Rectal smooth muscle tissue (tissue), 1 donor: ENCODE measurements around the gene DNER.
A peak's percentile ranks its signal among the peaks of the same experiment; 100 is the strongest.
"Not testable (repeated sequence)": the region's sequence is repeated elsewhere in the genome, so short reads cannot be mapped to it uniquely, and the experiment has no call there.

Experiments
- H3K27ac ChIP-seq: one replicate; pipeline ENCODE4 v1.7.0; 2013; ENCODE audit warnings: low read depth, low read length, inconsistent platforms
- H3K27me3 ChIP-seq: one replicate; pipeline ENCODE4 v1.7.0; 2013; ENCODE audit warnings: low read length; ENCODE audit not compliant: control insufficient read depth, insufficient read depth
- H3K36me3 ChIP-seq: one replicate; pipeline ENCODE4 v1.7.0; 2013; ENCODE audit warnings: low read length; ENCODE audit not compliant: control insufficient read depth, insufficient read depth
- H3K4me1 ChIP-seq: one replicate; pipeline ENCODE4 v1.7.0; 2013; ENCODE audit warnings: low read length; ENCODE audit not compliant: control insufficient read depth, insufficient read depth
- H3K4me3 ChIP-seq: one replicate; pipeline ENCODE4 v1.7.0; 2013; ENCODE audit warnings: low read length
- H3K9ac ChIP-seq: one replicate; pipeline ENCODE4 v1.7.0; 2013; ENCODE audit warnings: low read length

DNER gene

DNA sequence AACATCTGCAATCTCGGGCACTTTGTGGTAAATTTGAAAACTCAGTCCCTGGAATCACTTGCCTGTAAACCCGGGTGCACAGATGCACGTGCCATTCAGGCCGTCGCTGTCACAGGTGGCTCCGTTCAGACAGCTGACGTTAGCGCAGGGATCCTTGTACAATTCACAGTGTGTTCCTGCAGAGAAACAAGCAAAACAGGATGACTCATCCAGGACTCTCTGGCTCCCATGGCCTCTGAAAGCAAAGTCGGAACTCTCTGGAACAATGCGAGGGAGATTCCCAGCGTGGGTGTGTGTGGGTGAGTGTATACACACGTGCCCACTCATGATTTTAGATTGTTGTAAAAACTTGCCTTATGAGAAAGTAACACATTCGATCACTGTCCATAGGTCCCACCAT is 307.2 kb downstream of the DNER start:
- peak overlapping the region; percentile 52 for H3K27ac ChIP-seq

GRCh38 chr2:229405796-229406195 is 308.6 kb downstream of the DNER start:
- H3K9ac ChIP-seq = no peak overlapping the region
- H3K4me3 ChIP-seq = no peak overlapping the region
- peak overlapping the region; percentile 52 for H3K27ac ChIP-seq
- H3K4me1 ChIP-seq = no peaks in the 10 kb centered on the region
- no peaks in the 10 kb centered on the region for H3K27me3 ChIP-seq
- no peaks in the 10 kb centered on the region for H3K36me3 ChIP-seq

More for the DNA sequence above, 307.2 kb downstream of the DNER start:
- Histone ChIP-seq H3K27me3 (no peaks in the 10 kb centered on the region), H3K9ac (no peak overlapping the region), H3K36me3 (no peaks in the 10 kb centered on the region), H3K4me3 (no peak overlapping the region), H3K4me1 (no peaks in the 10 kb centered on the region)

GRCh38 chr2:229403296-229403695 is 311.1 kb downstream of the DNER start:
- Histone ChIP-seq H3K4me3 (no peak overlapping the region), H3K4me1 (no peaks in the 10 kb centered on the region), H3K27me3 (no peaks in the 10 kb centered on the region), H3K36me3 (no peaks in the 10 kb centered on the region), H3K9ac (no peak overlapping the region), H3K27ac (no peak overlapping the region)

- Histone ChIP-seq H3K9ac (no peak overlapping the region), H3K27me3 (no peaks in the 10 kb centered on the region), H3K4me3 (no peak overlapping the region), H3K36me3 (no peaks in the 10 kb centered on the region), H3K4me1 (no peaks in the 10 kb centered on the region), H3K27ac (no peak overlapping the region)
These were observed 313.0 kb downstream of the DNER start for GRCh38 chr2:229401171-229401865.

DNA sequence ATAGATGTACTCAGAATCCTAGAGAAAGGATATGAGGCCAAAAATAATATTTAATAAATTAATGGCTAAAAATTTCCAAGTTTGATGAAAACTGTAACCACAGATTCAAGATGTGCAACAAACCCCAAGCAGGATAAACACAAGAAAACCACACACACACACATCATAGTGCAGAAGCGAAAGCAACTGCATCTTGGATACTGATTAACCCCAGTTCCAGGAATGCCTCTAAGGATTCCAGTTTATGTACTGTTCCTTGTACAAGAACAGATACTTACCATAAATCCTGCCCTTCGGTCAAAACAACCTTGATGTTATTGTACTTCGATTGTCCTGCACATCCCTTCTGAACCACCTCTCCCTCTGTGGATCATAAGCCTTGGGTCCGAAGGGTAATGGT is 320.4 kb downstream of the DNER start:
- no peaks in the 10 kb centered on the region for H3K36me3 ChIP-seq
- no peaks in the 10 kb centered on the region for H3K27me3 ChIP-seq
- no peaks in the 10 kb centered on the region for H3K4me1 ChIP-seq
- no peak overlapping the region for H3K4me3 ChIP-seq
- no peak overlapping the region for H3K27ac ChIP-seq
- H3K9ac ChIP-seq = no peak overlapping the region

DNA sequence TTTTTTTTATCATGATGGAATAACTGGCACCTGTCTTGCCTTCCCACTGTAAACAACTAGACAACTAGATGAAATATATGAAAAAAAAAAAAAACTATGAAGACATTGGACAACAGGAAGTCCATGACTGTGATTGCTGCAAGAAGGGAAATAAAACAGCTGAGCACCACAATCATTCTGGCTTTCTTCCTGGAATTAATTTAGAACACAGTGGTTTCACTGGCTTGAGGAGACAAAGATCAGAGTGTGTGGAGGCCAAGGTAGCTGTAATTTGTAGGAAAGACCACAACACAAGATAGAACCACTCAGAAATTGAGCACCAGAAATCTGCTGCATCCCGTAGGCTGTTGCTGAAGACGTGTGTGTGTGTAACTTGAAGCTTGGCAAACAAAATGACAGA is 322.2 kb downstream of the DNER start:
- Histone ChIP-seq H3K36me3 (no peaks in the 10 kb centered on the region), H3K9ac (no peak overlapping the region), H3K27me3 (no peaks in the 10 kb centered on the region), H3K4me1 (no peaks in the 10 kb centered on the region), H3K4me3 (no peak overlapping the region), H3K27ac (peak overlapping the region; percentile 59)

DNA sequence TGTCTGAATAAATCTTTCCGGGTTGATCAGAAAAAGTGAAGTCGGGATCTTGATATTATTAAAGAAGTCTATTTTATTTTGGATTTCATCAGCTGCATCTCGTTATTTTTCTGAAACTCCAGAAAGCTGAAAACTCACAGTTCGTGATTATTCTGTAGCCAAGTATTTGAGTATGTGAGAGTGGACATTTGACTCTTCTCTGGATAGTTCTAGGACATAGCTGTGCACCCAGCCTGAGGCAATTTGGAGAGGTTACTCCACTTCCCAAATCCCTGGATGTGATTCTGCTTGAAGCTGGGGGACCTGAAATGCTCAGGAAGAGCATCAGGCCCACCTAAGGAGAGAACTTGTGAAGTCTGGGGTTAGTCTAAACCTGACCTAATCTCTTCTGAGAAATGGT is 325.6 kb downstream of the DNER start:
- Histone ChIP-seq H3K27me3 (no peaks in the 10 kb centered on the region), H3K27ac (no peak overlapping the region), H3K4me3 (no peak overlapping the region), H3K9ac (no peak overlapping the region), H3K36me3 (no peaks in the 10 kb centered on the region), H3K4me1 (no peaks in the 10 kb centered on the region)

DNA sequence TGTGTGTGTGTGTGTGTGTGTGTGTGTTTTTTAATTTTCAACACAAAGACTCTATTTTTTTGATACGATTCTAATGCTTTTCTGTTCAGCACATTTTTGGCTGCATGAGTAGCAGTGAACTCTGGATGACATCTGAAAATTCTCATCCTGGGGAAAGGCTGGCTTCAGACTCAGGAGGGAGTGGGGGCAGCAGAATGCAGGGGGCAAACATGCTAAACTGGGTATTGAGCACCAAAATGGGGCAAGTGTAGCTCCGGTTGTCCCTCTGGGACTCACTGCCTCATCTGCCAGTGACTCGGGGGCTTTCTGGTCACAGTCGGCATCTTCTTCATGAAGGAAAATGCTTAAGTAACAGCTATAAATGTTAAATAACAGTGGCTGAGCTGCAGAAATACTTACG is 326.5 kb downstream of the DNER start:
- no peaks in the 10 kb centered on the region for H3K36me3 ChIP-seq
- H3K4me3 ChIP-seq = no peak overlapping the region
- H3K27ac ChIP-seq = peak overlapping the region; percentile 43
- no peak overlapping the region for H3K9ac ChIP-seq
- H3K27me3 ChIP-seq = no peaks in the 10 kb centered on the region
- no peaks in the 10 kb centered on the region for H3K4me1 ChIP-seq

DNA sequence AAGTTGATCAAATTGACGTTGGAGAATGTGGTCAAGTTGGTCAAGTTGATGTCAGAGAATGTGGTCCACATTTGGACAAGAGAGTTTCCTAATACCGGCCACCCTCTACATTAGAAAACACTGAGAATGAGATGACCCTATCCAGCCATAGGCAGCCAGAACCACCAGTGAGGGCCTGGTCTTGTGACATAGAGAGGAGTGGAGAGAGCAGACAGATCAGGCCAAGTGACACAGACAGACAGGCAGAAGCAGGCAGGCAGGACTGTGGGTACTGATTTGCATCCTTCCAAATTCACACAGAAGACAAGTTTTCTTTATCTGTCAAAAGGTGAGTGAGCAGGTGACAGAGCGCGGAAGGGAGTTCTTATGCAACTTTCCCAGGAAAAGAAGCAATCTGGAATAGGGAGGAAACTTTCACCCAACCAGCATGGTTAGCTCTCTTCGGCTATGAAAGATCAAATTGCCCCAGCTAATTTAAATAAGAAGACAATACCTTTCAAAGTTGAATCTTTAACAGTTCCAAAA is 334.2 kb downstream of the DNER start:
- H3K27ac ChIP-seq = no peak overlapping the region
- no peaks in the 10 kb centered on the region for H3K4me1 ChIP-seq
- no peaks in the 10 kb centered on the region for H3K36me3 ChIP-seq
- H3K27me3 ChIP-seq = no peaks in the 10 kb centered on the region
- no peak overlapping the region for H3K9ac ChIP-seq
- H3K4me3 ChIP-seq = no peak overlapping the region

GRCh38 chr2:229378386-229378785 is 336.0 kb downstream of the DNER start:
- H3K27ac ChIP-seq = no peak overlapping the region
- H3K4me1 ChIP-seq = no peaks in the 10 kb centered on the region
- H3K27me3 ChIP-seq = no peaks in the 10 kb centered on the region
- no peak overlapping the region for H3K9ac ChIP-seq
- H3K36me3 ChIP-seq = no peaks in the 10 kb centered on the region
- H3K4me3 ChIP-seq = no peak overlapping the region

- no peaks in the 10 kb centered on the region for H3K27me3 ChIP-seq
- no peak overlapping the region for H3K9ac ChIP-seq
- no peak overlapping the region for H3K4me3 ChIP-seq
- H3K4me1 ChIP-seq = no peaks in the 10 kb centered on the region
- H3K36me3 ChIP-seq = no peaks in the 10 kb centered on the region
- no peak overlapping the region for H3K27ac ChIP-seq
These were observed 337.5 kb downstream of the DNER start for GRCh38 chr2:229376866-229377265.

DNA sequence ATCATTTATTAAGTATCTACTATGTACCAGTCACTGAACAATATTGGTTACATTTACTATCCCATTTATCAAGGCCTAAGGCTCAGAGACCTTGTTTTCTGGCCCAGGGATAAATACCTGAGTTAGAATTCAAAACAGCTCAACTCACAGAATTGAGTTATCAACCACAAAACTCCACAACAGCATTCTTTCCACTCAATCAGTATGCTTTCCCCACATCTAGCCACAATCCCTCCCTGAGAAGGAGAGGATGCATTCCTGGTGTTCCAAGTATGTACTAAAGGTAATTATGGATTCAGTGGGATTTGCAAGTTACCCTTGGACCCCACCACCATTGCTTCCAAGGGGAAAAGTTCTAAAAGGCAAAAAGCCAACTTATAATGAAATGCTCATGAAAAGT is 339.1 kb downstream of the DNER start:
- Histone ChIP-seq H3K9ac (no peak overlapping the region), H3K4me3 (no peak overlapping the region), H3K36me3 (no peaks in the 10 kb centered on the region), H3K4me1 (no peaks in the 10 kb centered on the region), H3K27me3 (no peaks in the 10 kb centered on the region), H3K27ac (no peak overlapping the region)

- not testable (repeated sequence) for H3K4me3 ChIP-seq, H3K36me3 ChIP-seq, H3K4me1 ChIP-seq, H3K27ac ChIP-seq, H3K27me3 ChIP-seq, H3K9ac ChIP-seq
These were observed 341.0 kb downstream of the DNER start for GRCh38 chr2:229373311-229373710.
